HL-60 (cell line): ENCODE results near the gene CCL24.
"Not testable (repeated sequence)": the region's sequence is repeated elsewhere in the genome, so short reads cannot be mapped to it uniquely, and the experiment has no call there.

Experiments
- DNase-seq, 2 experiments: peaks; one replicate each; pipeline ENCODE4 v3.0.0-alpha.2; 2010 to 2020; ENCODE audit warnings: low read depth in 1 of 2, low spot score in 1 of 2
- H3K27ac ChIP-seq: fragments of 250-450 bp; sonication (Bioruptor Pico); replicated peaks from 2 replicates; pipeline ENCODE4 v1.5.1; 2020; ENCODE audit warnings: mild to moderate bottlenecking, moderate library complexity
- H3K27me3 ChIP-seq: fragments of 250-450 bp; sonication (Bioruptor Pico); 2 replicates; pipeline ENCODE4 v1.5.1; 2021; ENCODE audit warnings: mild to moderate bottlenecking, moderate library complexity; ENCODE audit not compliant: insufficient read depth, poor library complexity, severe bottlenecking
- H3K4me3 ChIP-seq: replicated peaks from 2 replicates; pipeline ENCODE4 v1.5.1; 2011; ENCODE audit warnings: mild to moderate bottlenecking, control low read depth, low read length; ENCODE audit not compliant: insufficient read depth
- CTCF ChIP-seq: IDR thresholded peaks from one replicate; pipeline ENCODE4 v1.5.1; 2011; ENCODE audit warnings: low read length, control low read depth, inconsistent platforms; ENCODE audit not compliant: insufficient read depth
- GABPA ChIP-seq: IDR thresholded peaks from 2 replicates; pipeline ENCODE4 v1.6.1; 2012; ENCODE audit warnings: low read depth
- POLR2AphosphoS5 ChIP-seq: IDR thresholded peaks from 2 replicates; pipeline ENCODE4 v1.6.1; 2012; ENCODE audit warnings: low read depth
- REST ChIP-seq: IDR thresholded peaks from 2 replicates; pipeline ENCODE4 v1.6.1; 2012; ENCODE audit warnings: low read depth; ENCODE audit not compliant: insufficient replicate concordance
- SPI1 ChIP-seq: IDR thresholded peaks from 2 replicates; pipeline ENCODE4 v1.6.1; 2012; ENCODE audit warnings: low read depth, mild to moderate bottlenecking, borderline replicate concordance

Gene CCL24

GRCh38 chr7:75772081-75773077 is 41.2 kb downstream of the CCL24 start, which contains the start of gene CCL26:
TSS of gene CCL26 (minus strand) at chr7:75772211. CDS start at chr7:75772176, 35 bp downstream.
- TF ChIP-seq SPI1: no peak
- no peak for TF ChIP-seq GABPA
- no peak for TF ChIP-seq REST
- no peak for TF ChIP-seq CTCF
- TF ChIP-seq POLR2AphosphoS5: no peak
- DNase-seq: no peak
- no peaks in the 10 kb centered on the region for H3K27me3 ChIP-seq
- no peak within 1 kb of the TSS for H3K27ac ChIP-seq
- H3K4me3 ChIP-seq: no peak within 1 kb of the TSS

- TF ChIP-seq GABPA: no peak
- Histone ChIP-seq H3K27me3 (no peaks in the 10 kb centered on the region), H3K4me3 (no peak overlapping the region), H3K27ac (no peak overlapping the region)
- no peak for DNase-seq
Observed at GRCh38 chr7:75771224-75771623, 42.4 kb downstream of the CCL24 start.

GRCh38 chr7:75762350-75762917 is 51.2 kb downstream of the CCL24 start:
- Histone ChIP-seq H3K27ac (no peak overlapping the region), H3K4me3 (no peak overlapping the region)
- TF ChIP-seq SPI1 (no peak), CTCF (peak; percentile 49)

GRCh38 chr7:75761801-75762200 is 51.8 kb downstream of the CCL24 start:
- H3K27ac ChIP-seq, H3K27me3 ChIP-seq, H3K4me3 ChIP-seq: not testable (repeated sequence)
- peak in 1 of 2 experiments; percentile 34 for DNase-seq

More at GRCh38 chr7:75762350-75762917, 51.2 kb downstream of the CCL24 start:
- DNase-seq: peak in 1 of 2 experiments; percentile 35
- no peaks in the 10 kb centered on the region for H3K27me3 ChIP-seq
